Stimulated activated naive CD4-positive, alpha-beta T cell (primary cell): ENCODE data around the gene EMID1.
A peak's percentile ranks its signal among the peaks of the same experiment; 100 is the strongest.

ENCODE experiments used
- DNase-seq, 6 experiments: peaks; one replicate each; lab custom pipeline; 2025; lab: John Stamatoyannopoulos, UW

Gene EMID1

GRCh38 chr22:29260601-29261315 lies 55.1 kb downstream of the EMID1 start:
- DNase-seq: no peak

GRCh38 chr22:29263791-29264276 lies 58.1 kb downstream of the EMID1 start:
- no peak for DNase-seq

DNA sequence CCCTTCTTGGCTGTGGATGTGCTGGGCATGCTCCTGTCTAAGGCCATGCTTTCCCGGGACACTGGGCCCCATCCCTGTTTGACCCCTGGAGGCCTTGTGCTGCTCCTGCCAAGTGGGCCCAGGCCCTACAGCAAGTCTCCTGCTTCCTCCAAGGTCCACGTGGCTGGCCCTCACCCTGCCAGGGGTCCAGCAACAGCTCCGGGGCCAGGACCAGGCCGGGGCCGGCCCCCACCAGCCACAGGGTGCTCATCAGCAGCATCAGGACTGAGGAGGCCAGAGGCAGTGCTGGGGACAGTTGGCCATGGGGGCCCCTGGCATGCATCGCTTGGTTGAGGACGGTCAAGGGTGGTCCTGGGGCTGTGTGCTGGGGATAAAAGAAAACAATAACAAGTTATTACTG lies 59.6 kb downstream of the EMID1 start:
- no peak for DNase-seq

DNA sequence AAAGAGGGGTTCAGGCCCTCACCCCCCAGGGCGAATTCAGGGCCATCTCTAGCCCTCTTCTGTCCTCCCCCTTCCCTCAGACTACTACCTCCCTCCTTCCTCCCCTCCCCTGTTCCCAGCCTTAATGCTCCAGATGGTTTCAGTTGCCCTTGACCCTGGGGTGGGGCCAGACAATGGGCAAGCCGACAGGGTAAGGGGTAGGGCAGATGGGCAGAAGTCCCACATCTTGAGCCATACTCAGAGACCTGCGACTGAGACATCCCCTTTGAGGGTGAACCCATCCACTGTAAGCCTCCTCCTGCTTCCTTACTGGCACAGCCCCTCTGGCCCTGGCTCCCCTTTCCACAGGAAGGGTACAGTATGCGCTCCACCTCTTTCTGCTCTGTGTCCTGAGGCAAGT lies 60.2 kb downstream of the EMID1 start:
- no peak for DNase-seq

GRCh38 chr22:29266564-29267461 lies 61.1 kb downstream of the EMID1 start:
- DNase-seq: peak in 1 of 6 experiments; percentile 18

- DNase-seq: no peak
These were observed 61.8 kb downstream of the EMID1 start for GRCh38 chr22:29267462-29267857.

GRCh38 chr22:29267858-29268510 lies 62.3 kb downstream of the EMID1 start, which contains the start of the genes EWSR1 and RHBDD3:
Gene EWSR1 (plus strand): TSS chr22:29268268. CDS start chr22:29268337, 69 bp downstream.
Gene RHBDD3 (minus strand): TSS chr22:29267981. CDS start chr22:29265626, 2,355 bp downstream.
- peak; percentile 90 to 99 (median 96) for DNase-seq

DNA sequence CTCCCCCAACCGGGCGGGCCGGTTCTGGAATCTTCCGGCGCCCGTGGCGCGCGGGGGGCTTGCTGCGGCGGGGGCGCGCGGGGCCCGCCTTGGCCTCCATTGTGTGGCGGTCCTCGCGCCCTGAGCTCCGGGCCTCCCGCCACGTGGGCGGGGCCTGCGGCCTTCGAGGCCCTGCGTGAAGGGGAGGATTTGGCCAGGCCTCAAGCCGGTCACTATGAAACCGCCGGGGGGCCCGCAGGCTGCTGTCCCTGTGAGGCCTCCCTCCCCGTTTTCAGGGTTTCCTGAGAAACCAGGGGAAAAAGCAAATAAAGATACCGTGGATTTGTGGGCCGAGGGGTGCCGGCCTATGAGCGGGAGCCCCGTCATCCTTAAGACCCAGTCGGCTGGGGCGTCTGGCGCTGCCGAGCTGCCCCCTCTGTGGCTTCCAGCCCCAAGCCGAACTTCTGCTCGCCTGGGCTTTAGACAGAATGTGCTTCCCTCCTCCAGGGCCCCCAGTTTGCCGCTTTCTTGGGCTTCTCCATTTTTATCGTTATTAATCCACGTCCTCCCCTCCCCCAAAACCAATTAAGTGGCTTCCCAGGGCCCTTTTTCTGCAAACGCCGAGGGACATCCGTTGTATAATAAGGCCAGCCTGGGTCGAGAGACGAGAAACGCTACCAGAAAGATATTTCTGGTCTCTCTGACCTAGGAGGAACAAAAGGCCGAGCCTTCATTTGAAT lies 63.0 kb downstream of the EMID1 start:
- peak in 2 of 6 experiments; percentile 39 to 62 for DNase-seq

GRCh38 chr22:29269230-29269604 lies 63.5 kb downstream of the EMID1 start:
- DNase-seq: no peak

DNA sequence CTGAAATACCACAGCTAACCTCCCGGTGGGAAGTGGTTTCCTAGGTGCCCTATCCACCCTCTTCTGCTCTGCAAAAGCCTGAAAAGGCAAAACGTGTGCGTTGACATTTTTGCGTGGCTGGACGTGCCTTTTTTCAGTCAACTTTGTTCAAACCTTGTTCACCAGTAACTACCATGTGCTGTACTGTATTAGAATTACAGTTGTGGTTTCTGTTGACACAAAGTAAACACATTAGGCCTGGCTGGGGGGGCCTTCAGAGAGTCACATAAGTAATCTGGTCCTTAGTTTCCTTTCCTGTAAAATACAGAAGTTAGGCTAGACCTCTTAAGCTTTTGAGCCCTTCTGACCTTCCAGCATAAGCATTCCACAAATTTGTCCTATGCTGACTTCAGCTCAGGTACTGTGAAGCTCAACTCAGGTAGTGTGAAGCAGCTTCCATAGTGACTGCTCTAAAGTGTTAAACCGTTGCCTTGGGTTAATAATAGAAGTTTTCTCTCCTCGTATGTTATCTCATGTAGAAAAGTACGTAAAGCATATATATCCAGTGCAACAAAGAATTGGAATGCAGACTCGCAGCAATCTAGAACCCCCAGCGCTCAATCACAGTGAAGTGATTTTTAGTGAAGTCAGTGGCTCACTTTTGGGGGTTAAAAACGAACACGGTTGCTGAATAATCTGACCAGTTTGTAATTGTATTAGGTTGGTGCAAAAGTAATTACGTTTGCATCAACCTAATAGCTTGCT lies 64.2 kb downstream of the EMID1 start:
- DNase-seq: peak in 1 of 6 experiments; percentile 28

DNA sequence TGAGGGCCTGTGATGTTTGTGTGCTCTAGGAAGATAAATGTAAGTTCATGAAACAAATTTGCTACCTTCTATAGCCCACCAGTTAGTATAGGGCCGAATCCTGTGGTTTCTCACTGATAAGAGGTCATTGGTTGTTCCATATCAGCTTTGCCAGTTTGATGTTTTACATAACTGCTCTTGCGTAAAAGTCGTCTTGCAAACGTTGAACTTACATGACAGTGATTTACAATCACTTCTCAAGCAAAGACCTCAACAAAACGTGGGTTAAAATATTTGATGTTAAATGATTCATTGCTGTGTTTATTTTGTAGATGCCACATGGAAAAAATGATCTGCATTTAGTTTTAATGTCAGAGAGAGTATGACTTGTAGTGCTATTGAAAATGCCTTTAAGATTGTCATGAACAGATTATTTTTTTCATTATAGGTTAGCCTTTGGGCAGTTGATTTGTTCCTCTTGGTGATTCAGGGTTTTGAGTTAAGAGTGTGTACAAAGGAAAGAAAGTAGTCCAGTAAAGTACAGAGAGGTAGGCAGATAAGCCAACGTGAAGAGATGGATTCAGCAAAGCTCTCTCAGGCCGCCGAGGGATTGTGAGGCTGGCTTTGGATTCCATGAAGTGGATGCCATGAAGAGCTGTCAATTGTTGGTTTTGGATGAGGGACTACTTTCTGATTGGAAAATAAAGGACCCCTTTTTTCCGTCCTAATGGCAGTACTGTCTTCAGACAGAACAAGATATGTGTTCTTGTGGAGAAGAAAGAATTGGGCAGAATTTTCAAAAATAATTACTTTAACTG lies 65.0 kb downstream of the EMID1 start:
- DNase-seq: no peak

DNA sequence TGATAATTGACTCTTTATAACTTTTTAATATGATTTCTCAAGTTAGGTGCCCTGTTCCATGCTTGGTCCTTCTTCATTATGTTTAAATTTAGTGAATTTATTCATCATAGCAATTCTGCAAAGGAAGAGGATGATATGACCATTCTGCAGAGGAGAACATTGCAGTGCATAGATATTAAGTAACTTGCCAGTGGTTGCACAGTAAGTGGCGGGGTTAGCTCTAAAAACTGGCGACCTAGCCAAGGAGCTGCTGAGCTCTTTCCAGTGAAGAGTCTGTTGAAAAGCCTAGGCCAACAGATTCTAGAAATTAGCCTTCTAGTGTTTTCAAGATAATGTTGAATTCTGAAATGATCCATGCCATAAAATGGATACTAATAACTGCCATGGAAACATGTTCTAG lies 66.9 kb downstream of the EMID1 start:
- no peak for DNase-seq

DNA sequence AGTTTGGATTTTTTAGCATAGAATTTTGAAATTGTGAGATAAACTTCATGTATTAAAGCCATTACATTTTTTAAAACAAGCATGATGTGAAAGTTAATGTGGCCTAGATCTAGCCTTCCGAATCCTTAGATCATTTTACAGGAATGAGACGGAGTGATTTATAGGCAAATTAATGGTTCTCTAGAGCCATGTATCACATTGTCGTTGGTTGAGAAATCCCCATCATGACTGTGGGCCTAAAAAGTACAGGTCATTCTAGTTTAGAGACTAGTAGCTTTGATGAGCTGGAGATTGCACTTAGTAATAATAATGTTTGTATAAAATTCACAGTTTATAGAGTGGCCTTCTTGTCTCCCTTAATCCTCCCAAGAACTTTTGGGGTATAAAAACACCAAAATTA lies 69.5 kb downstream of the EMID1 start:
- no peak for DNase-seq

- DNase-seq: no peak
These were observed 70.3 kb downstream of the EMID1 start for GRCh38 chr22:29275819-29276565.

- no peak for DNase-seq
These were observed 72.2 kb downstream of the EMID1 start for GRCh38 chr22:29277927-29278326.

DNA sequence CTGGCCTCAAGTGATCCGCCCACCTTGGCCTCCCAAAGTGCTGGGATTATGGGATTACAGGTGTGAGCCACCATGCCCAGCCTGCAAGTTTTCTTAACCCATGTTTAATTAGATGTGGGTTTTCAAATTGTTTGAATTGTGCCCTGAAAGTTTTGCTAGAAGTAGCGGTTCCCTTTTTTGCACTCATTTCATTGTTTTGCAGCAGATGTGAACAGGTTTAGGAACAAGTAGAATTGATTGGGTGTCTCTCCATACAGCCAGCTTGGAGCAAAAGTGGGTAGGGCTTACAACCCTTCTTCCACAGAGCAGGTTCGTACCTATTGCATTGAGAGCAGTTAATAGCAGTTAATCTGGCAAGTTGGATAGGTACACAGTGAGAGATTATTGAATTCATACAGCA lies 78.5 kb downstream of the EMID1 start:
- no peak for DNase-seq

DNA sequence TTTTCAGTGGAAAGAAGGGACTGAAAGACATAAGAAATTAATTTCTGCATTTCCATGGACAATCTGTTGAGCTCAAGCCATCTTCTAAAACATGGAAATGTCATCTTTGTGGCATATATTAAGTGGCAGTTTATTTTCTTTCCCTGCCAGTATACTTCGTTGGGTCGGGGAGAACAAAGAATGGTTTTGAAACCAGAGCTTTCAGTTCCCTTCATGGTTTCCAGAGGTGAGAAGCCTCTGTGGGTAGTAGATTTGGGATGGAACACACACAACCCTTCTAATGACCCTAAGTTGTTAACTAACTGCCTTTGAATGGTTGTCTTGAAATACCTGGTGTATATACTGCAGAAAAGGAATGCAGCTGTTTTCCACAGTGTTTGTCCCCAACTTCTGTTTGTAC lies 83.1 kb downstream of the EMID1 start:
- DNase-seq: no peak

DNA sequence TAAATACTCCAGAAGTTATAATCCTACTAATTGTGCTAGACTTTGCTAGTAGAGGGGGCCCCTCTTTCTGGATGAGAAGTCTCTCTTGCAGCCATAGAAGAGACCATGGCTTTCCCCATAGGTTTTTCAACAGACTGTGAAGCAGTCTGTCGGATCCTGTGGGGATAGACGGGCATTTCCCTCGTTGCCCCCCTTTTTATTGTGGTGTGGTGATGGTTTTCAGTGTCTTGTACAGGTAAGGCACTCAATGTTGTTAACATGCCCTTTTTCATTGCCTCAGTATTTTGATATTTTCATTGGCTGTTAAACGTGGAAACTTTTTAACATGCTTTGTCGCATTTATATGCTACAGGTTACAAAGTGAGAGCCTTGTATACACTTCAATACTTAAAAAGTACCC lies 84.4 kb downstream of the EMID1 start:
- no peak for DNase-seq

- no peak for DNase-seq
These were observed 85.5 kb downstream of the EMID1 start for GRCh38 chr22:29291215-29291614.
